IMR-90 (cell line): ENCODE data around the gene ACP6. TPM values are rescaled to one million over a fixed set of nuclear protein-coding genes. Genes with fewer than 3 reads are reported as not detected.

Source experiments
- ATAC-seq: fragments of 200-7000 bp; cut with Tn5 transposase; 2 replicates; pipeline ENCODE4 v1.9.1; 2020; ENCODE audit warnings: low read depth, mild to moderate bottlenecking, moderate library complexity
- BruUV-seq: library from RNA; stranded (reverse); fragments of 400-500 nt; replicated peaks from 2 replicates; lab custom pipeline; 2021; lab: Mats Ljungman, UMichigan
- CTCF ChIA-PET: fragments of 300-600 bp; formaldehyde crosslinking; extraction: SDS; loops from one replicate; lab custom pipeline; 2021; ENCODE audit warnings: antibody characterized with exemption; lab: Yijun Ruan, JAX
- POLR2A ChIA-PET: fragments of 300-600 bp; sonication (Branson Sonifier 250); formaldehyde crosslinking; loops from one replicate; lab custom pipeline; 2022; ENCODE audit warnings: antibody characterized with exemption; ENCODE audit not compliant: unreplicated experiment; lab: Charles Lee
- DNase-seq: peaks from one replicate; pipeline ENCODE4 v3.0.0; 2013
- H2AFZ ChIP-seq: replicated peaks from 2 replicates; pipeline ENCODE3; 2013; ENCODE audit warnings: low read length, mild to moderate bottlenecking; ENCODE audit not compliant: poor library complexity
- H2AK5ac ChIP-seq: 2 replicates; pipeline ENCODE4 v1.6.1; 2013; ENCODE audit warnings: low read depth, low read length, inconsistent platforms
- H2AK9ac ChIP-seq: replicated peaks from 2 replicates; pipeline ENCODE3; 2013; ENCODE audit warnings: mild to moderate bottlenecking, low read depth, low read length, moderate library complexity; ENCODE audit not compliant: poor library complexity
- H2BK120ac ChIP-seq: 2 replicates; pipeline ENCODE4 v1.6.1; 2013; ENCODE audit warnings: low read depth, low read length, inconsistent platforms
- H2BK15ac ChIP-seq: 3 replicates; pipeline ENCODE4 v1.6.1; 2013; ENCODE audit warnings: low read depth, low read length, inconsistent platforms
- H2BK20ac ChIP-seq: 2 replicates; pipeline ENCODE4 v1.6.1; 2013; ENCODE audit warnings: low read depth, mild to moderate bottlenecking, inconsistent platforms, low read length, moderate library complexity
- H2BK5ac ChIP-seq: 2 replicates; pipeline ENCODE4 v1.6.1; 2013; ENCODE audit warnings: mild to moderate bottlenecking, low read depth, low read length, inconsistent platforms; ENCODE audit not compliant: poor library complexity, severe bottlenecking
- H3K14ac ChIP-seq: replicated peaks from 2 replicates; pipeline ENCODE4 v1.6.1; 2013; ENCODE audit warnings: low read depth, low read length, inconsistent platforms
- H3K18ac ChIP-seq: 2 replicates; pipeline ENCODE4 v1.6.1; 2013; ENCODE audit warnings: low read depth, low read length, control low read depth
- H3K23ac ChIP-seq: 2 replicates; pipeline ENCODE4 v1.6.1; 2013; ENCODE audit warnings: low read depth, low read length, inconsistent platforms
- H3K27ac ChIP-seq: 2 replicates; pipeline ENCODE4 v1.5.1; 2013; ENCODE audit warnings: mild to moderate bottlenecking, control low read depth, low read length; ENCODE audit not compliant: insufficient read depth
- H3K27me3 ChIP-seq: 2 replicates; pipeline ENCODE4 v1.6.1; 2013; ENCODE audit warnings: low read length; ENCODE audit not compliant: control insufficient read depth, insufficient read depth
- H3K36me3 ChIP-seq: 2 replicates; pipeline ENCODE4 v1.6.1; 2013; ENCODE audit warnings: low read length, mixed read lengths; ENCODE audit not compliant: control insufficient read depth, insufficient read depth
- H3K4ac ChIP-seq: 2 replicates; pipeline ENCODE4 v1.6.1; 2013; ENCODE audit warnings: low read depth, low read length, inconsistent platforms
- H3K4me1 ChIP-seq: 2 replicates; pipeline ENCODE4 v1.6.1; 2013; ENCODE audit warnings: low read length, mixed read lengths; ENCODE audit not compliant: control insufficient read depth, insufficient read depth
- H3K4me2 ChIP-seq: 2 replicates; pipeline ENCODE4 v1.6.1; 2013; ENCODE audit warnings: low read depth, mild to moderate bottlenecking, control low read depth, low read length, moderate library complexity
- H3K4me3 ChIP-seq: 2 replicates; pipeline ENCODE4 v1.5.1; 2013; ENCODE audit warnings: low read depth, mild to moderate bottlenecking, control low read depth, low read length, moderate library complexity; ENCODE audit not compliant: insufficient read depth
- H3K56ac ChIP-seq: 2 replicates; pipeline ENCODE4 v1.6.1; 2013; ENCODE audit warnings: low read length, inconsistent platforms; ENCODE audit not compliant: insufficient read depth; ENCODE audit errors: extremely low read depth
- H3K79me1 ChIP-seq, 2 experiments: 2 replicates each; pipeline ENCODE4 v1.6.1; 2013; ENCODE audit warnings: low read length in 2 of 2, inconsistent platforms in 1 of 2, low read depth in 1 of 2
- H3K9ac ChIP-seq: 2 replicates; pipeline ENCODE4 v1.6.1; 2013; ENCODE audit warnings: low read depth, low read length, control low read depth
- H3K9me1 ChIP-seq: 2 replicates; pipeline ENCODE4 v1.6.1; 2013; ENCODE audit warnings: low read length, inconsistent platforms; ENCODE audit not compliant: insufficient read depth
- H3K9me3 ChIP-seq: 2 replicates; pipeline ENCODE4 v1.6.1; 2013; ENCODE audit warnings: low read length; ENCODE audit not compliant: control insufficient read depth, insufficient read depth
- H4K20me1 ChIP-seq: 2 replicates; pipeline ENCODE4 v1.6.1; 2013; ENCODE audit warnings: low read length, inconsistent platforms; ENCODE audit not compliant: insufficient read depth
- H4K5ac ChIP-seq: 2 replicates; pipeline ENCODE4 v1.6.1; 2013; ENCODE audit warnings: mild to moderate bottlenecking, low read depth, low read length, control low read depth
- H4K8ac ChIP-seq, 2 experiments: 2 replicates each; pipeline ENCODE4 v1.6.1; 2013; ENCODE audit warnings: low read depth in 2 of 2, low read length in 2 of 2, control low read depth in 1 of 2, inconsistent platforms in 1 of 2
- H4K91ac ChIP-seq: 2 replicates; pipeline ENCODE4 v1.6.1; 2013; ENCODE audit warnings: low read depth, low read length, inconsistent platforms; ENCODE audit not compliant: insufficient read depth
- BHLHE40 ChIP-seq: fragments of 150-350 bp; IDR thresholded peaks from 2 replicates; pipeline ENCODE4 v1.6.1; 2016; ENCODE audit warnings: mild to moderate bottlenecking, low read depth, low read length
- CEBPB ChIP-seq: IDR thresholded peaks from 2 replicates; pipeline ENCODE4 v1.6.1; 2012; ENCODE audit warnings: low read depth, low read length, improper control_type of control experiment
- CHD1 ChIP-seq: IDR thresholded peaks from 2 replicates; pipeline ENCODE4 v1.6.1; 2012; ENCODE audit warnings: low read depth, low read length, improper control_type of control experiment
- ELK1 ChIP-seq: fragments of 150-350 bp; IDR thresholded peaks from 2 replicates; pipeline ENCODE4 v1.6.1; 2016; ENCODE audit warnings: low read depth, mild to moderate bottlenecking, low read length, moderate library complexity, borderline replicate concordance
- FOS ChIP-seq: fragments of 150-350 bp; IDR thresholded peaks from 2 replicates; pipeline ENCODE4 v1.6.1; 2016; ENCODE audit warnings: low read depth, low read length
- MAZ ChIP-seq: IDR thresholded peaks from 2 replicates; pipeline ENCODE4 v1.6.1; 2012; ENCODE audit warnings: low read depth, mild to moderate bottlenecking, low read length, improper control_type of control experiment, moderate library complexity, borderline replicate concordance
- MXI1 ChIP-seq: IDR thresholded peaks from 2 replicates; pipeline ENCODE4 v1.6.1; 2012; ENCODE audit warnings: low read depth, mild to moderate bottlenecking, low read length, moderate library complexity, borderline replicate concordance
- NFE2L2 ChIP-seq: fragments of 150-350 bp; IDR thresholded peaks from 2 replicates; pipeline ENCODE4 v1.6.1; 2016; ENCODE audit warnings: low read depth, mild to moderate bottlenecking, low read length
- POLR2A ChIP-seq: IDR thresholded peaks from 2 replicates; pipeline ENCODE4 v1.6.1; 2012; ENCODE audit warnings: mild to moderate bottlenecking, low read depth, low read length
- RAD21 ChIP-seq: IDR thresholded peaks from 2 replicates; pipeline ENCODE4 v1.6.1; 2012; ENCODE audit warnings: low read length, improper control_type of control experiment
- RCOR1 ChIP-seq: IDR thresholded peaks from 2 replicates; pipeline ENCODE4 v1.6.1; 2012; ENCODE audit warnings: mild to moderate bottlenecking, low read length, improper control_type of control experiment; ENCODE audit not compliant: insufficient replicate concordance
- SMC3 ChIP-seq: fragments of 150-350 bp; IDR thresholded peaks from 2 replicates; pipeline ENCODE4 v1.6.1; 2016; ENCODE audit warnings: low read depth, mild to moderate bottlenecking, antibody characterized with exemption, low read length, moderate library complexity
- USF2 ChIP-seq: fragments of 150-350 bp; IDR thresholded peaks from 2 replicates; pipeline ENCODE4 v1.6.1; 2017; ENCODE audit warnings: mild to moderate bottlenecking, antibody characterized with exemption, low read length, low read depth
- WGBS, 2 experiments: methylation state at CpG; one replicate each; pipeline versions ENCODE4 v1.1.5 to v1.1.7; 2013; ENCODE audit warnings: missing lambda C conversion rate in 2 of 2; ENCODE audit not compliant: insufficient read length in 1 of 2; ENCODE audit errors: extremely low coverage in 2 of 2; 5-methylcytosine and 5-hydroxymethylcytosine counted together
- dilution Hi-C: fragments of 300-500 bp; cut with HindIII; formaldehyde crosslinking; loops from one replicate; pipeline ENCODE4 v1.14.3; 2018; ENCODE audit warnings: low sequenced_read_pairs; ENCODE audit not compliant: unreplicated experiment
- in situ Hi-C: fragments of 300-500 bp; cut with MboI; formaldehyde crosslinking; loops from 3 replicates; pipeline ENCODE4 v1.14.3; 2019; ENCODE audit warnings: low sequenced_read_pairs, inconsistent platforms, mixed read lengths
- intact Hi-C: fragments of 100-400 bp; cut with micrococcal nuclease; formaldehyde crosslinking; loops from 2 replicates; pipeline ENCODE4 v1.10.0; 2022
- polyA plus RNA-seq, 3 experiments: library from polyadenylated mRNA; depleted of rRNA; stranded (reverse); fragments of >200 nt; gene quantifications; 2 replicates each; pipeline ENCODE4 v1.2.3, GENCODE V29; 2012; ENCODE audit warnings: low replicate concordance in 1 of 3
- total RNA-seq: library from RNA; depleted of rRNA; stranded (reverse); fragments of >200 nt; gene quantifications from 2 replicates; pipeline ENCODE4 v1.2.3, GENCODE V29; 2012
- TF ChIP-seq, protein P1 (sequence below): conservative IDR thresholded peaks from 2 replicates; pipeline ENCODE4 v1.5.1; 2012; ENCODE audit warnings: mild to moderate bottlenecking, low read depth, low read length, improper control_type of control experiment

The ACP6 gene
- total and polyA plus RNA-seq, 2 of the 4 experiments (the other 2 are of a cell fraction) = 2.5 to 8.2 TPM

- H3K27ac ChIP-seq = no peak overlapping the region
- no peak overlapping the region for H2AK9ac ChIP-seq
- no peak for ATAC-seq
- H2BK20ac ChIP-seq = no peak overlapping the region
- TF ChIP-seq USF2 (no peak), MAZ (no peak), RAD21 (no peak), FOS (no peak), RCOR1 (no peak), NFE2L2 (no peak), CHD1 (no peak), SMC3 (no peak), CEBPB (no peak), POLR2A (no peak), BHLHE40 (no peak), MXI1 (no peak), ELK1 (no peak)
- TF ChIP-seq, protein P1, sequence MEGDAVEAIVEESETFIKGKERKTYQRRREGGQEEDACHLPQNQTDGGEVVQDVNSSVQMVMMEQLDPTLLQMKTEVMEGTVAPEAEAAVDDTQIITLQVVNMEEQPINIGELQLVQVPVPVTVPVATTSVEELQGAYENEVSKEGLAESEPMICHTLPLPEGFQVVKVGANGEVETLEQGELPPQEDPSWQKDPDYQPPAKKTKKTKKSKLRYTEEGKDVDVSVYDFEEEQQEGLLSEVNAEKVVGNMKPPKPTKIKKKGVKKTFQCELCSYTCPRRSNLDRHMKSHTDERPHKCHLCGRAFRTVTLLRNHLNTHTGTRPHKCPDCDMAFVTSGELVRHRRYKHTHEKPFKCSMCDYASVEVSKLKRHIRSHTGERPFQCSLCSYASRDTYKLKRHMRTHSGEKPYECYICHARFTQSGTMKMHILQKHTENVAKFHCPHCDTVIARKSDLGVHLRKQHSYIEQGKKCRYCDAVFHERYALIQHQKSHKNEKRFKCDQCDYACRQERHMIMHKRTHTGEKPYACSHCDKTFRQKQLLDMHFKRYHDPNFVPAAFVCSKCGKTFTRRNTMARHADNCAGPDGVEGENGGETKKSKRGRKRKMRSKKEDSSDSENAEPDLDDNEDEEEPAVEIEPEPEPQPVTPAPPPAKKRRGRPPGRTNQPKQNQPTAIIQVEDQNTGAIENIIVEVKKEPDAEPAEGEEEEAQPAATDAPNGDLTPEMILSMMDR = no peak
- no peak overlapping the region for H3K23ac ChIP-seq
- H4K8ac ChIP-seq = no peak overlapping the region
- H3K4me2 ChIP-seq = no peak overlapping the region
- POLR2A ChIA-PET = no interaction called here
- no peak overlapping the region for H3K4ac ChIP-seq
- peaks cover 2% of the 10 kb centered on the region for H3K9me3 ChIP-seq
- 0 out of 2 replicates have a peak, but pooled peaks cover 3% of the 10 kb centered on the region for H3K9me1 ChIP-seq
- no peak overlapping the region for H3K18ac ChIP-seq
- dilution Hi-C loops = no loop called here
- no peak overlapping the region for H2BK5ac ChIP-seq
- H3K4me3 ChIP-seq = no peak overlapping the region
- no peak overlapping the region for H4K91ac ChIP-seq
- no CpG with 5 or more reads among the region's 1 CpG for WGBS, 2 experiments
- peaks cover 0 to 11% of the 10 kb centered on the region in 2 experiments; a peak in 2 of 4 replicates for H3K79me1 ChIP-seq
- H4K5ac ChIP-seq = no peak overlapping the region
- BruUV-seq = no TSS peak
- no peaks in the 10 kb centered on the region for H3K36me3 ChIP-seq
- H3K4me1 ChIP-seq = peaks cover 4% of the 10 kb centered on the region
- no peaks in the 10 kb centered on the region for H3K27me3 ChIP-seq
- in situ Hi-C loops = no loop called here
- no peak for DNase-seq
- no peak overlapping the region for H2AFZ ChIP-seq
- no peak overlapping the region for H2BK120ac ChIP-seq
- no peak overlapping the region for H2AK5ac ChIP-seq
- H4K20me1 ChIP-seq = no peaks in the 10 kb centered on the region
- no peak overlapping the region for H2BK15ac ChIP-seq
- CTCF ChIA-PET = no interaction called here
- H3K9ac ChIP-seq = no peak overlapping the region
- H3K56ac ChIP-seq = no peak overlapping the region
- no peak overlapping the region for H3K14ac ChIP-seq
- intact Hi-C loops = no loop called here
Observed at GRCh38 chr1:147597010-147597409, 73.3 kb downstream of the ACP6 start.
